EH (cell line): ENCODE measurements around the gene PRLR.
"Not testable (repeated sequence)": the region's sequence is repeated elsewhere in the genome, so short reads cannot be mapped to it uniquely, and the experiment has no call there.

Experiments
- DNase-seq: peaks from one replicate; pipeline ENCODE4 v3.0.0-alpha.2; 2015; ENCODE audit warnings: low read depth

The PRLR gene

GRCh38 chr5:35035929-35036328 lies 194.4 kb downstream of the PRLR start:
- not testable (repeated sequence) for DNase-seq

GRCh38 chr5:35035271-35035670 lies 195.0 kb downstream of the PRLR start:
- DNase-seq: no peak

- DNase-seq: no peak
Observed at GRCh38 chr5:35032356-35032755, 197.9 kb downstream of the PRLR start.

- DNase-seq: peak; percentile 49
Observed at GRCh38 chr5:35031276-35031675, 199.0 kb downstream of the PRLR start.

- DNase-seq: no peak
Observed at GRCh38 chr5:35030426-35031100, 199.7 kb downstream of the PRLR start.

GRCh38 chr5:35029333-35029732 lies 201.0 kb downstream of the PRLR start:
- peak; percentile 67 for DNase-seq

- no peak for DNase-seq
Observed at GRCh38 chr5:35026941-35027340, 203.3 kb downstream of the PRLR start.

GRCh38 chr5:35026280-35026840 lies 203.9 kb downstream of the PRLR start:
- no peak for DNase-seq

- no peak for DNase-seq
Observed at GRCh38 chr5:35024911-35025510, 205.3 kb downstream of the PRLR start.

GRCh38 chr5:35023391-35024178 lies 206.7 kb downstream of the PRLR start:
- DNase-seq: no peak

GRCh38 chr5:35016174-35017051 lies 213.9 kb downstream of the PRLR start:
- no peak for DNase-seq

- DNase-seq: no peak
Observed at GRCh38 chr5:35015063-35015462, 215.2 kb downstream of the PRLR start.

- no peak for DNase-seq
Observed at GRCh38 chr5:35012796-35013195, 217.5 kb downstream of the PRLR start.

GRCh38 chr5:35012365-35012764 lies 217.9 kb downstream of the PRLR start:
- DNase-seq: no peak

GRCh38 chr5:35010676-35011075 lies 219.6 kb downstream of the PRLR start:
- DNase-seq: no peak

- peak; percentile 30 for DNase-seq
Observed at GRCh38 chr5:35009657-35010056, 220.6 kb downstream of the PRLR start.

GRCh38 chr5:35009019-35009418 lies 221.3 kb downstream of the PRLR start:
- DNase-seq: peak; percentile 7

GRCh38 chr5:35004771-35005170 lies 225.5 kb downstream of the PRLR start:
- DNase-seq: no peak

GRCh38 chr5:35004200-35004599 lies 226.1 kb downstream of the PRLR start:
- DNase-seq: no peak

GRCh38 chr5:35003018-35003957 lies 227.0 kb downstream of the PRLR start:
- DNase-seq: peak; percentile 66

GRCh38 chr5:35002459-35002858 lies 227.8 kb downstream of the PRLR start:
- no peak for DNase-seq
